SHP77 (cell line): ENCODE results near the gene NUP214.
A peak's percentile ranks its signal among the peaks of the same experiment; 100 is the strongest.
"Not testable (repeated sequence)": the region's sequence is repeated elsewhere in the genome, so short reads cannot be mapped to it uniquely, and the experiment has no call there.

Experiments
- DNase-seq, 2 experiments: peaks; one replicate each; lab custom pipeline; 2025; lab: John Stamatoyannopoulos, UW

NUP214 gene

DNA sequence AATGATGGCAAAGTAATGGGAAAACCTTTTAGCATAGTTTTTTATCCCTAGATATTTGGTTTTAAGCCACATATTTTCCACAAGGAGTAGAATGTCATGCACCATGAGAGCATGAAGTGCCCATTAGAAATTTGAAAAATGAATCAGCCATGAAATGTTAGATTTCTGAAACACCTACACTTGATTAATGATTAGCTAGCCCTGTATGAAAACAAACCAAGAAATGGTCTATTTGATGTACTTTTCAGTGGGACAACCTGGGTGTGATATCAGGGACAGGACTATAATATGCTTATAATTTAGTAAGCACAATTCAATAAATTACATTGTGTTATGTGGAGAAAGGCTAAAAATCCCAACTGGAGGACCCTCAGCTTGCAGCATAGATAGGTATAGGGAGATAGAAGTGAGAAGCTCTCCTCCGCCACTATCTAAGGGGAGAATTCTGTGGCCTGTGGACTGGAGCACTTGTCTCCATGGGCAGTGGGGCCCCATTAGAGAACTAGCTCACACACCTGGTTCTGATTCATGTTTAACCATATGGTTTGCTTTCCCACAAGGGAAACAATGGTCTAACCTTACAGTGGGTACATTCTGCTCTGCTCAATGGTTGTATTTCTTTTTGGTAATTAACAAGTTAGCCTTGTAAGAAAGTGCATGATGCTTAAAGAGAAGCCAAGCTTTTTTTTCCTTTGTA lies 35.2 kb downstream of the NUP214 start:
- no peak for DNase-seq

DNA sequence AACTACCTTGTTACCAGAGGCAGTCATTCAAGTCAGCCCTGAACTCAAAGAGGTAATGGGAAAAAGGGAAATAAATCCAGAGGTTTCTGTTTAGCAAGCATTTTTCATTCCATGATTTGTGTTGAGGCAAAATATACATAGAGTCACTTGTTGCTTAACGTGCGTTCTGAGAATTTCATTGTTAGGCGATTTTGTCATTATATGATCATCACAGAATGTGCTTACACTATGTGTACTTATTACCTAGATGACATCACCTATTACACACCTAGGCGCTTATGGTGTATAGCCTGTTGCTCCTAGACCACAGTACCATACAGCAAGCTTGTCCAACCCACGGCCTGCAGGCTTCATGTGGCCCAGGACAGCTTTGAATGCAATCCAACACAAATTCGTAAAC lies 36.2 kb downstream of the NUP214 start:
- no peak for DNase-seq

DNA sequence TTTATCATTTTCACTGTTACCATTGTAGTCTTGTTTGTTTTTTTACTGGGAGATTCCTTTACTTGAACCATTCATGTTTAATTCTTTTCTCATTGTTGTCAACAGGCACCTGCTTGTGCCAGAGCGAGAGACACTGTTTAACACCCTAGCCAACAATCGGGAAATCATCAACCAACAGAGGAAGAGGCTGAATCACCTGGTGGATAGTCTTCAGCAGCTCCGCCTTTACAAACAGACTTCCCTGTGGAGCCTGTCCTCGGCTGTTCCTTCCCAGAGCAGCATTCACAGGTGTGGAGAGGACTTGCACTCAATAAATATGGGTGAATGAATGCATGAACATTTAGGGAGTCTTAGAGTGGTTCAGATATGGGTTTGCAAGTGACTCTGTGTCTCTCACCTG lies 37.5 kb downstream of the NUP214 start:
- DNase-seq = no peak

DNA sequence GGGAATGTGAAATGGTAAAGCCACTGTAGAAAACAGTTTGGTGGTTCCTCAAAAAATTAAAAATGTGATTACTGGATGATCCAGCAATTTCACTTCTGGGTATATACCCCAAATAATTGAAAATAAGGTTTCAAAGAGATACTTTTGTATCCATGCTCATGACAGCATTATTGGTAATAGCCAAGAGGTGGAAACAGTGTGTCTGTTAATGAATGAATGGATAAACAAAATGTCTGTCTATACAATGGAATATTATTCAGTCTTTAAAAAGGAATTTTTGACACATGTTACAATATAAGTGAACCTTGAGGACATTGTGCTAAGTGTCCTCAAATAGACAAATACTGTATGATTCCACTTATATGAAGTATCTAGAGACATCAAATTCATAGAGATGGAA lies 40.1 kb downstream of the NUP214 start:
- DNase-seq = no peak

DNA sequence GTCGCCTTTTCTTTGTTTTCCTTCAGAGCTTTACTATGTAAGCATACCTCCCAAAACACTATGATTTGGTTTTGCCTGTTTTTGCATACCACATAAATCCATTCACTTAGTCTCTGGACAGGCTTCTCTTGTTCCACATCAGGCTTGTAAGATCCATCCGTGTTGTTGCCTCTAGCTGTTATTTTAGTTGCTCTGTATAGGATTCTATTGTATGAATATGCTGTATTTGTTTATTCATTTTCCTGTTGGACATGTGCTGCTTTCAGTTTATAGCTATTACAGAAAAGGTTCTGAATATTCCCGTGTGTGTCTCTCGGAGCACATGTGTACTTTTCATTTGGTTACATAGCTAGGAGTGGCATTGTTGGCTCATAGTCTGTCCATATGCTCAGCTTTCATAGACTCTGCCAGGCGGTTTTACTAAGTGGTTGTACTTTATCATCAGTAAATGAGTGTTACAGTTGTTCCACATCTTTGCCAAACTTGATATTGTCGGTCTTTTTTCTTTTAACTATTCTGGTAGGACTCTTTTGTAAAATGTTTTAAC lies 41.8 kb downstream of the NUP214 start:
- no peak for DNase-seq

DNA sequence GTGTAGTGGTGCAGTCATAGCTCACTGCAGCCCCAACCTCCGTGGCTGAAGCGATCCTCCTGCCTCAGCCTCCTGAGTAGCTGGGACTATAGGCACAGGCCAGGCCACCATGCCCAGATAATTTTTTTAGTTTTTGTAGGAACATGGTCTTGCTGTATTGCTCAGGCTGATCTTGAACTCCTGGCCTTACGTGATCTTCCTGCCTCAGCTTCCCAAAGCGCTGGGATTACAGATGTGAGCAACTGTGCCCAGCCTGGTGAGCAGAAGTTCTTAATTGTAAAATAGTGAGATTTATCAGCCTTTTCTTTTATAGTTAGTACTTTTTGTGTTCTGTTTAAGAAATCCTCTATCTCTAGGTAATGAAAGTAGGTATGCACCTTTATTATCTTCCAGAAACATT lies 42.5 kb downstream of the NUP214 start:
- DNase-seq = no peak

DNA sequence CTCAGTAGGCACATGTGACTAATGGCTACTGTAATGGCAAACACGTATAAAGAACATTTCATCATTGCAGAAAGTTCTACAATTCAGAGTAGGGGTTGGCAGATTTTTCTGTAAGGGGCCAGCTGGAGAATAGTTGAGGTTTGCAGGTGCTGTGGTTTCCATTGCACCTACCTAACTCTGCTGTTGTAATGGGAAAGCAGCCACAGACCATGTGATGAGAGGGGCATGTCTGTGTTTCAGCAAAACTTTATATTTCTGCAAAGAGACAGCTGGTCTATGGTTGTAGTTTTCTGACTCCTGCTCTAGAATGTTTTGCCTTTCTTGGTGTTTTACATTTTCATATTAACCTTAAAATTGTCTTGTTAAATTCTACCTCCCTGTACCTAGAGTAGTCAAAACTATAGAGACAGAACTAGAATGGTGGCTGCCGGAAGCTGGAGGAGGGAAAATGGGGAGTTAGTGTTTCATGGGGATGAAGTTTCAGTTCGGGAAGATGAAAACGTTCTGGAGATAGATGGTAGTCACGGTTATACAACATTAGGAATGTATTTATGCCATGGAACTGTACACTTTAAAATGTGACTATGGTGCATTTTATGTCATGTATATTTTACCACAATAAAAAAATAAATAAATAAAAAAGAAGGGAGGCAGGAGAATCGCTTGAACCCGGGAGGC lies 44.3 kb downstream of the NUP214 start:
- no peak for DNase-seq

DNA sequence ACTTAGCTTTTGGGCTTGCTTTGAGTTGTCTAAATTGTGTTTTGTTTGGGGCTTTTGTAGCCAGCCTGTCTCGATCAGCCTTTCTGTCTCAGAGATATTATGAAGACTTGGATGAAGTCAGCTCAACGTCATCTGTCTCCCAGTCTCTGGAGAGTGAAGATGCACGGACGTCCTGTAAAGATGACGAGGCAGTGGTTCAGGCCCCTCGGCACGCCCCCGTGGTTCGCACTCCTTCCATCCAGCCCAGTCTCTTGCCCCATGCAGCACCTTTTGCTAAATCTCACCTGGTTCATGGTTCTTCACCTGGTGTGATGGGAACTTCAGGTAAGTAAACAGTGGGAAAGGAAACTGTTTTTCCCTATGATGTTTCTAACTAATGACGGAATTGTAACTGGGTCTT lies 48.6 kb downstream of the NUP214 start:
- no peak for DNase-seq

DNA sequence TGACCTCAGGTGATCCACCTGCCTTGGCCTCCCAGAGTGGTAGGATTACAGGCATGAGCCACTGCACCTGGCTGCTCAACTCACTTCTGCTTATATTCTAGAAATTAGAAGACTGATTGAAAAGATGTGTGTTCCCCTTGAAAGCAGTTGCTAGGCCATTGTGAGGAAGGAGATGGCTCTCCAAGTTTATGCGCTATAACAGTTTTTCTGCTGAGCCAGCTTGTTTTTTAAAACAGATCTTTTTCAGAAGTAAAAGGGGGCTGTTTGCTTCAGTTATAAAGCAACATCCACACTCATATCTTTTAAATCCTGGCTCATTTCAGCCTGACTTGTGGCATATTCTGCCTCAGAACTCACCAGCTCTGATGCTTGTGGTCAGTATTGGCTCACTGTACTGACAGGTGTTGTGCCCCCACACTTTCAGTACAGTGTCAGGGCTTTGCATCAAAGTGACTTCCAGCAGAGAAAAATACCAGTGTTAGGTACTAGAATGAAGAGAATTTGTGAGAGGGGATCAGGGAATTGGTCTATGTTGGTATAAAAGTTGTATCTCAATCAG lies 49.4 kb downstream of the NUP214 start:
- DNase-seq = no peak

DNA sequence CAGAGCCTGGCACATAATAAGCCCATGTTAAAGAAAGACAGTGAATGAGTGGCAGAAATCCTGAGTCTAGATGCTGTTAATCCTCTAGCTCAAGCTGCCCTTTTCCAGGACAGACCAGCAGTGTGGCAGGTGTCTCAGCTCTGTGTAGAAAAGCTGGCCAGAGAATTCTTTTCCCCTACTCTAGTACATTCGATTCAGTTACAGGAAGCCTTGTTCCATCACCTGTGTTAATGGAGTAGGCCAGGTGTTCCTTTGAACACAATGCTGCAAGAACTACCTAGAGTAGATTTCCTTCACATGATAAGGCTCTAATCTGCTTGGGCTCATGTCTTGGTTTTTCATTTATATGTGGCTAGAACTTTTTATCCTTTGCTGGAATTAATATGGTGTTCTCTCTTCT lies 52.5 kb downstream of the NUP214 start:
- DNase-seq = no peak

DNA sequence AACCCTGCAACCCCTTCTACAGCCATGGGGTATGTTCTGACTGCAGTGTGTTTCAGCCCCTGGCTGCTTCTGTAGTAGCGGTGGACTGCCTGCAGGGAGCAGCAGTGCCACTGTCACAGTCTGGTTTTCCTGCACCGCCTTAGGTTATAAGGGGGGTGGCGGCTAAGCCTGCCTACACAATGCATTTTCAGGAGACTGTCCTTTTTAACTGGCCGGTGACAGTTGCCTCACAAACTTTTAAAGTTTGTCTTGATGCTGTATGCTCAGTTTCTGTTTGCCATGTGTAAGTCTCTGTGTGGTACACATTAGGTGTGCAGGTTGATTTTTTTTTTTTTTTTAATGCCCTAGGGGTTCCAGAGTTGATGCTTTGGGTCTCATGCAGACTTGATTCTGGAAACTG lies 53.0 kb downstream of the NUP214 start:
- DNase-seq = peak; percentile 39 to 56

DNA sequence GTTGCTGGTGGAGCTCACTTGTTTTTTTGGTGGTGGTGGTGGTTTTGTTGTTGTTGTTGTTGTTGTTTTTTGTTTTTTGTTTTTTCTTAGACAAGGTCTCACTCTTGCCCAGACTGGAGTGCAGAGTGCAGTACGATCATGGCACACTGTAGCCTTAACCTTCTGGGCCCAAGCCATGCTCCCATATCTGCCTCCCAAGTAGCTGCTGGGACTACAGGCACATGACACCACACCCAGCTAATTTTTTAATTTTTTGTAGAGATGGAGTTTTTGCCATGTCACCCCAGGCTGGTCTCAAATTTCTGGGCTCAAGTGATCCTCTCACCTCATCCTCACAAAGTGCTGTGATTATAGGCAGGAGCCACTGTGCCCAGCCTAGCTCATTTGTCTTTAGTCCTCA lies 53.5 kb downstream of the NUP214 start:
- DNase-seq = no peak

DNA sequence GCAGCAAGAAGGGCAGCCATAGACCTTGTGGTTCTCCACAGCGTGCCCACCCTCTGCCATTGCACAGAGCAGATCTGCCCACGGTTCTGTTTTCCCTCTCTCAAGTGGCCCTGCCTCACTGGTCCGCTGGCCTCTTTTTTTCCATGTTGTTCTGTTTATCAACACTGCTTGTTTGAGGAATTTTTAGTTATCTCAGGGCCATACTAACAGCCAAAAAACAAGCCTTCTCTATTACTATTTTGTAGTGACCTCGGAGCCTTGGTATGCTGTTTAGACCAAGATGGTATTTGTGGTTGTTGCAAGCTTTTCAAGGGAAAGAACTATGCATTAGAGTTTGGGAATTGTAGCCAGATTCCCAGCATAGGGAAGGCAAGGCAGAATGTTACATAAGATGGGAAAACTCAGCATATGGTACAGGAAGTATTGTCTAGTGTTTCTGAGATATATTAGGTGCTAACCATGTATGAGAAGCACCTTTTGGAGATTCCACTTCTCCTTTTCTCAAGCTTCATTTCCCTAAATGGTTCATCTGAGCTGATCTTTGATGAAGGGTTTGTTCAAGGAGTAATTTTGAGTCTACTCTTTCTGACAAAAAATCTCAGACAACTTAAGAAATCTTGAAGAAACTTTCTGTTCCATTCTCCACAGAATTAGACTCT lies 54.3 kb downstream of the NUP214 start:
- no peak for DNase-seq

DNA sequence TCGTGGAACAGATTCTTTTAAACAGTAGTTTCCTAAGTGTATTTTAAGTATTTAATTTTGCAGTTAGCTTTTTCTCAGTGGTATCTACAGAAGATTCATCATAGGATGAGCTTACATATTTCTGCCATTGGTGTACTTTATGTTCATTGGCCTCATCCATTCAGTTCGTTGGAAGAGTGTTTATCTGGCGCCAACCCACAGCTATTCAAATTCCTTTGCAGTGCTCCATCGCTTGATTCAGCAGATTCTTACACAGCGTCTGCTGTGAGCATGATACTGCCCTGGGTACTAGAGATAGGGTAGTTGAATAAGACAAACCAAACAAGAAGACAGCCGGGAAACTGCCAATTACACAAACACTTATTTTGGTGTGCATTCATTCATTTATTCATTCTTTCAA lies 55.1 kb downstream of the NUP214 start:
- DNase-seq = no peak

DNA sequence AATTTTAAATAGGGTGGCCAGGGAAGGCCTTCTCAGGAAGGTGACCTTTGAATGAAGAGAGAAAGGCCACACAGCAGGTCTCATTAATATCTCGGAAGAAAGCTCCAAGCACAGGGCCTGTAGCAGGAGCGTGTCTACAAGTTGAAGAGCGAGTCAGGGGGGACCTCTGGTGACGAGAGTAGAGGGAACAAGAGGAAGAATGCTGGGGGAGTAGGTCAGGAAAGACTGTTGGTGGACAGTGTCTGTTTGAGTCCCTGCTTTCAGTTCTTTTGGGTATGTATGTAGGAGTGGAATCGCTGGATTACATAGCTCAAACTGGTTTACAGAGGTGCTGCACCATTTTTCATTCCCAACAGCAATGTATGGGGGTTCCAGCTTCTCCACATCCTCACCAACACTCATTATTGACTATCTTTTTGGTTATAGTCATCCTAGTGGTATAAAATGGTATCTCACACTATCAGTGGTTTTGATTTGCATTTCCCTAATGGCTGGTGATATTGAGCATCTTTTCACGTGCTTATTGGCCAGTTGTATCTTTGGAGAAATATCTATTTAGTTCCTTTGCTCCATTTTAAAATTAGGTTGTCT lies 55.8 kb downstream of the NUP214 start:
- DNase-seq = no peak

DNA sequence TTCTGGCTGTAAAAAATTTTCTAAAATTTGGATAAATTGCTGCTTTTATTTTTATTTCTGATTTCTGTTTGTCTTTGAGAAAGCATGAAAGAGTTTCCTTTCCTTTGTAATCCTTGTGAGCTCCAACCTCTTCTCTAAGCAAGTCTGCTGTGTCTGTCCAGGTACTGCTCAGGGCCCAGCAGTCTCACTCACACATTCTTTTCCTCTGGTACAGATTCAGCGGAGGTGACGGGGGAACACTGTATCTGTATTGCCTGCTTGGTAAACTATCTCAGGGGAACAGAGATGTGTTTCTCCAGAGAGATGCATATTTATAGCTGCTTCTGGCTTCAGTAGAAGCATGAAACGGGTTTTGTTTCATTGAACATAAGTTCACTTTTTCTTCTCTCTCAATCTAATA lies 60.5 kb downstream of the NUP214 start:
- DNase-seq = no peak

DNA sequence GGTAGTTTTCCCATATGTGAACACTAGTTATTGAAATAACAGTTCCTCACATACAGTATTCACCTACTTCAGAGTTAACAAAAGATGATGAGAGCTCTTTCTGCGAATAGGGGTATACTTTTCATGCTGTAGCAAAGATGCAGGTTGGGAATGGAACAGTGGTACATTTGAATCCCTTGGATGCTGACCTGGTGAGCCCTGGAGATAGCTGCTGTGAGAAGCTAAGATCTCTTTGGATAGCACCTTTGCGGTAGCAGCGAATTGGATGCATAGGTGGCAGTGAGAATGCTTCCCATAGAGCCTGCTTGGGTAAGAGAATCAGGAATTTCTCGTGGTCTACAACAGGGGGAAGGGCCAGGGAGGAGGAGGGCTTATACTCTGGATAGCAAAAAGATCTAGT lies 61.2 kb downstream of the NUP214 start:
- DNase-seq = no peak

DNA sequence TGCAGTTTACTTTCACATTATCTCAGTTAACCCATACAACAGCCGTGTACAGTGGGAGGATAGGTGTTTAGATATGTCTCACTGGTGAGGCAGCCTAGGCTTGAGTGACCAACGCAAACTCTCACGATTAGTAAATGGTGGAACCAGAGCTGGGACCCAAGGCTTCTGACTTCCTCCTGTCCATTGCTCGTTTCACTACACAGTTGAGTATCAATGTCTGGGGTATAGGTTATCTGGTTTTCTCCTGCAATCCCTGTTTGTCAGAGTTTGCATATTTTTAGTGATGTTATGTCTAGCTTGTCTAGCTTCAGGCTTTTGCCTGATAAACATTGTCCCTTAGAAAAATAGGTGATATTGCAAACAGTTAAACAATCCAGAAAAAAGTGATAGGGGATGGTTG lies 62.6 kb downstream of the NUP214 start:
- DNase-seq = no peak

DNA sequence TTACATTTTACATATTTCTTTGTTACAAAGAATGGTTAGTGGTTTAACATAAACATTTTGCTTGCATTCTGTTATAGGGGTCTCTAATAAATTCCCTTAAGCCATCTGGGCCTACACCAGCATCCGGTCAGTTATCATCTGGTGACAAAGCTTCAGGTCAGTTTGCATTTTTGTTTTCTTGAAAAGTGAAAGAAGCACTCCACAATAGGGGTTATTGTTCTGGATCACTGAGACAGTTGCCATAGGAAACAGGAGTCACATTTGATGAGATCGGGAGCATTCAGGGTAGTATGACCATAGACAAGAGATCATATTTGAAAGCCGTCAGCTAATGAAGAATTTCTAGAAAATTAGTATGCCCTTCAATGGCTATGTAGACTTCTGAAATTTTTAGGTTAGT lies 63.6 kb downstream of the NUP214 start:
- DNase-seq = no peak

DNA sequence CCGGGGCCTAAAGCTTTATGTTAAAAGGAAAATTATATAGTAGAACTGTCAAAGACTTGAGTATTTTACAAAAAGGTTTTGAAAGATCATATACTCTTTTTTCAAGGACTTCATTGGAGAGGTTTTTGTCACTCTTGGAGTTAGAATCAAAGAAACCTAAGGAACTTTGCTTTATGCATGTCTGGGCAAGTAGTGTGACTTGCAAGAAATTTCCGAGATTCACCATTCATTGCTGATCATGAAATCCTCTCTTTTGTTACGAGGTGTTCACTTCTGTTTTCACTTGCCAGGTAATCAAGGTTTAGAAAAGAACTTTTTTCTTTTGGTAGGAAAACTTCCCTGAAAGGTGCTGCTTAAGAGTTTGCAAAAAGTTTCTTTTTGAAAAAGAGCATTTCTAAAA lies 64.8 kb downstream of the NUP214 start:
- no peak for DNase-seq

DNA sequence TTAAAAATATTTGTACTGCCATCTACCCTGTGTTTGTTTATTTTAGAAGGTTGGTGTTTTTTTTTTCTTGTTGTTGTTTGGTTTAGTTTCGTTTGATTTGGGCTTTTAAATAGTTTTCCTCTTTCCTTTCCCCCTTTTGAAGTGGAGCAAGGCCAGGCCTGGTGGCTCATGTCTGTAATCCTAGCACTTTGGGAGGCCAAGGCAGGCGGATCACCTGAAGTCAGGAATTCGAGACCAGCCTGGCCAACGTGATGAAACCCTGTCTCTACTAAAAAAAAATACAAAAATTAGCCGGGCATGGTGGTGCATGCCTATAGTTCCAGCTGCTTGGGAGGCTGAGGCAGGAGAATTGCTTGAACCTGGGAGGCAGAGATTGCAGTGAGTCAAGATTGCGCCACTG lies 65.6 kb downstream of the NUP214 start:
- DNase-seq = not testable (repeated sequence)

DNA sequence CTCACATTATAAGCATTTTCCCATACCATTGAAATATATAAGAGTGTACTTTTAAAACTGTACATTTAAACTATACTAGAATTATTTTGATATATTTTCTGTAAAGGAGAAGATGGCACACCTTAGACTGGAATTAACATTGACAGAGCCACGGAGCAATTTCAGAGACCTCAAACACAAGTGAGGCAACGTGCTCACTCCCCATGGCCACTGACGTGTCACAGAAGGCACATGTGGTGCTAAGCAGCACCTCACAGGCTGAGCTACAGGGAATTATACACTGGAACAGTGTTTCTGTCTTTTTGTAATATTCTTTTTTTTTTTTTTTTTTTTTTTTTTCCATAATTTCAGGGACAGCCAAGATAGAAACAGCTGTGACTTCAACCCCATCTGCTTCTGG lies 66.5 kb downstream of the NUP214 start:
- DNase-seq = no peak

DNA sequence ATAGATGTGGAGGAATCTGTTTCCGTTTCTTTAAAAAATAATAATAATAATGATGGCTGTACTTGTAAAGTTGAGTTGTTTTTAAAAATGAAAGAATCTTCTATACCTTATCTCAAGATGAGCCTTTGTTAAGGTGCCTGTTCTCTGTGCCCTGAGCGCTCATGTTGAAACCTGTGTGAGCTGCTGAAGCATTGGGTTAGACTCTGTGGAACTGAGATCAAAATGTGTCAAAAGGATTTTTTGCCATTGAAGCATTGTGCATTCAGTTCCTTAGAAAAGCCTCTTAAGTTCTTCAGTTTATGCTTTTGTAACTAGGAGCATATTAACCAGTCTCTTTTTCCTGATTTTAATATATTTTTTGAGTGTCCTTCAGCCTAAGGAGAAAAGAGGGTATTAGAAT lies 67.7 kb downstream of the NUP214 start:
- no peak for DNase-seq
